H54 (cell line): ENCODE measurements around the gene GRIN2B.

Source experiments
- DNase-seq: peaks from one replicate; pipeline ENCODE4 v3.0.0; 2011; ENCODE audit warnings: low spot score, mixed read lengths; ENCODE audit not compliant: insufficient read length
- FAIRE-seq: peaks from 3 replicates; lab custom pipeline; 2011; peaks lifted over from hg19 to GRCh38; lab: Jason Lieb, UNC
- POLR2A ChIP-seq: IDR thresholded peaks from 2 replicates; pipeline ENCODE4 v1.6.1; 2011; ENCODE audit warnings: low read depth, mild to moderate bottlenecking, low read length

Gene GRIN2B

DNA sequence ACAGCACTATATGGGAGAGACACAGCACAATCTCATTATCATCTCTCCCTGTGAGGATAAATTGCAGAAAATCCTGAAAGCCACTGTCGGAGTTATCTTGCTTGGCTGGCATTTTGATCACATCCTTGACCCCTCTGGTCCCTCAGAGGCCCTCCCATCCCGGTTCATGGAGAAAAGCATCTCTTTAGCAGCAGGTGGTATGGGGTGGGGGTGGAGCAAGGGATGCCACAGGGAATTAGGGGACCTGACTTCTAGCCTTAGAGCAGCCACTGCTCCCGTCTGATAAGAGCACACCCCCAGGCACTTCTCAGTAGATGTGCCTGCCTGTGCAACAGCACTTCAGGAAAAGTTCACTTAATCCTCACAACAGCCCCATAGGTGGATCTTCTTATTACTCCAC is 38.6 kb downstream of the GRIN2B start:
- DNase-seq = no peak
- no peak for FAIRE-seq
- no peak for TF ChIP-seq POLR2A

DNA sequence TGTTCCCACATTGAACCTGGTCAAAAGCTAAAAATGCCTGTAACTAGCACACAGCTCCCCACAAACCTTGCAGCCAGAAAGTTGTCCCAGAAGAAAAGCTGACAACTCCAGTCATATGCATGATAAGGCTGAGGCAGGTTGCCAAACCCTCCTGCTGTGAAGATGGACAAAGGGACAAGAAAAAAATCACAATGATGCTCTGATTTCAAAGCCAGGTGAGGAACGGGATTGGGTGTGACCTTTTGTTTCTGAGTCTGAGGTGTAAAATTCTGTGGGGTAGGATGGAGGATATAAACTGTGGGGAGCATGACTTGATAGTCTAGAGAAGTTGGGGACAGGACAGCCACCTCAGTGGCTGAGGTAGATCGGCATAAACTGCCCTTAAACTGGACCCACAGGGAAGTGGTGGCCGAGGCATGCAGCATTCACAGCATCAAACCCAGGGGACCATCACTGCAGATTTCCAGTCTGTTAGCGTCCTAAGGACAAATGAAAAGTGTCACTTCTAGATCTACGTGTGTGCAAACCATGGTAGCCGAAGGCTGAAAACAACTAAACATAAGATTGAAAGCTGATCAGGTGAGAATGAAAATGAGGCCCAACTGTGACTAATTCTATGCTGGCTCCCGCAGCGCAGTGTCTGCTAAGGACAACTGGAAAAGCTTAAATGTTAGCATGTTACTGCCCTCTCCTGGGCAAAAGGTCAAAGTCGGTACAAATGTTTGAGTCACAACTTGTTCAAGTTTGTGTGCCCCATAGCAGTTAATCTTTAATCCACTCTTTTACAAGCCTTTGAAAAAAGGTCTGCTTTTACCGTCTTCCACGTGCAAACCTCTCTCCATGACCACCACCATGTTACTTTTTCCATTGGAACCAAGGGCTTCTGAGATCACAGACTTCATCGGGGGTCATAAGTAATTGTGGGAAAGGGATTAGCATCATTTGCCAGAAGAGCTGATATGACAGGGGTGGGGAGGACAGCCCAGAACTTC is 39.8 kb downstream of the GRIN2B start:
- FAIRE-seq (peak; percentile 98), DNase-seq (peak; percentile 34)
- no peak for TF ChIP-seq POLR2A

GRCh38 chr12:13940335-13940865 is 41.0 kb downstream of the GRIN2B start:
- DNase-seq (no peak), FAIRE-seq (no peak)
- no peak for TF ChIP-seq POLR2A

DNA sequence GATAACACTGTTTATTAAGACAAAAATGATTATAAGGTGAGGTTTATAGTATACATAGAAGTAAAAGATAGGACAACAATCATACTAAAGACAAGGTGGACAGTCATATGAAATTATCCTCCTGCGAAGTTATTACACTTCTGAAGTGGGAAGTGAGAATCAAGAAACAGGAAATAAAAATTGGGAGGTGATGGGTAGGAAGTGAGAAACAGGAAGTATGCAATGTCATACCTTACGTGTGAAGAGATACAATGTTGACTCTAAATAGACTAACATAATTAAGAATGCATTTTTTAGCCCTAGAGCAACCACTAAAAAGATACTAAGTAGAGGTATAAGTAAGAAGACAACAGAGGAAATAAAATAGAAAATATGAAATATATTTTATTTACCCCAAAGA is 43.7 kb downstream of the GRIN2B start:
- TF ChIP-seq POLR2A = no peak
- DNase-seq = no peak
- FAIRE-seq = no peak

DNA sequence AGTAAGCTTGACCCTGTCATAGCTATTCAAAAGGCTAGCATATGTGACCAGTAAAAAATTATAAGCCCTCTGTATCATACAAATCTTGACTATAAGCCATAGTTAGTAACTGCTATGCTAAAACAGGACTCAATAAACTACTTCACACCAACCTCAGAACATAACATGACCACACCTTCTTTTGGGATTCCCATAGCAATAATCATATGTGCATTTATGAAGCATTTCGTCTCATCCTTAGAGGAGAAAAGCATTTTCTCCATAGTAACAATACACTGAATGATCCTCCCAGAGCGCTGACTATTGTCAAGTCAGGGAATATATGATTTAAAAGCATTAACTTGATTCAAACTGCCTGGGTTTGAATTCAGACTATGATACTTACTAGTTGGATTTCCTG is 46.2 kb downstream of the GRIN2B start:
- no peak for TF ChIP-seq POLR2A
- DNase-seq (no peak), FAIRE-seq (no peak)
